Stimulated activated CD8-positive, alpha-beta memory T cell treated with anti-CD3 and anti-CD28 coated beads, Interleukin-4, amount 100 ng/mL, for 24 hours (primary cell): ENCODE results near the gene CUBN.

Experiments used
- DNase-seq: peaks from one replicate; pipeline ENCODE4 v3.0.0-alpha.2; 2020; ENCODE audit warnings: low read depth

The CUBN gene

DNA sequence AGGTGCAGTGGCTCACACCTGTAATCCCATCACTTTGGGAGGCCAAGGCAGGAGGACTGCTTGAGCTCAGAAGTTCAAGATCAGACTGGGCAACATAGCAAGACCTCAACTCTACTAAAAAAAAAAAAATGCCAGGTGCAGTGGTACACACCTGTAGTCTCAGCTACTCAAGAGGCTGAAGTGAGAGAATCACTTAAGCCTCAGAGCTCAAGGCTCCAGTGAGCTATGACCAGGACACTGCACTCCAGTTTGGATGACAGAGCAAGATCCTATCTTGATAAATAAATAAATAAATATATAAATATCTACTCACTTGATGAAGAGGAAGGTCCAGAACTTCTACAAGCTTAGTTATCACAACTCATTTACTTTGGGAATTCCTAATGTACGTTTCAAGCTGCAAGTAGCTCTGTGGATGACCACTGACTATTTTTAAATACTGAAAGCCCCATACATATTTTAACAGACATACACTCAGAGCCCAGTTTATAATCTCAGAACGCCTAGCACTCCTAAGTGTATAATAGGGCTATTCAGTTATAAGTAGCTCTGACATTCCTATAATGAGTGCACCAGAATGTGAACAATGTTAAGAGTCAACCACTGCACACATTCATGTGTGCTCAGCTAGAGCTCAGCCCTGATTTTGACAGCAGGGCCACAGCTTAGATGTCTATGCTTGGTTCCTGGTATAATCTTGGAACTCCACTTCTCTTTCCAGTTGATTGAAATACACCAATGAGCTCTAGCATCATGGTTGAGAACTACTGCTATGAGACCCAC lies 119.1 kb downstream of the CUBN start:
- no peak for DNase-seq

GRCh38 chr10:17009212-17009700 lies 120.4 kb downstream of the CUBN start:
- no peak for DNase-seq

GRCh38 chr10:17007418-17007770 lies 122.2 kb downstream of the CUBN start:
- DNase-seq, result no peak

DNA sequence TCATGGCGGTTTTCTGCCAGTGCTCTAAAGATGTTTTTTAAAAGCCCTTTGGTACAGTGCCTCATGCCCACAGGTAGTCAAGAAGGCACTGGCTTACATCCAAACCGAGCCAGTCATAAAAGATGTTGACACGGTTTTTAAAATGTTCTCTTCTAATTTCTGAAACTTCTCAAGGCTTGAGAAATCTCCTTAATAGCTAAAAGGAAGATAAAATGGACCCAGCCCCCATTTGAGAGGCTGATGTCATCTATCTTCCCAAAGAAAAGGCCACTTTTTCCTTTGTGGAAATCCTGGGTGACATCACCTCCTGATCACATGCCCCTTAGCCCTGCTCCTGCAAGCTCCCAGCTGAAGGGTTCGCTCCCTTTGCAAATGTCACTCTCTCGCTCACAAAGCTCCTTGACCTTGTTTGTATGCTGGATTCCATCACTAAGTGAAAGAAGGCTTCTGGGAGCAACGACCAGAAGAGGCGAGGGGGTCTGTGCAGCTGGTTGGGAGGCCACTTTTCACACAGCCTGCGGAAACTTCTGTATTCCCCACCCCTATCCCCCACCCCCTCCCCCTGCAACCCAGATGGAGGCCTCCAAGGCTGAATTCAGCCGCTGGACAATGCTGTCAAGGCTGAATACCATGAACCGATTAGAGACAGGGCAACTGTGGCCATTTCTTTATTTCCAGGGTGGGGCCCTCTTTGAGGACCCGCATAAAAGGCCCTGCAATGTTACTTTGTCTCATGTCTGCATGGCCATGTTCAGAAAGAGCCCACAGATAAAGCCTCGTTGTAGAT lies 122.8 kb downstream of the CUBN start:
- DNase-seq, result no peak

DNA sequence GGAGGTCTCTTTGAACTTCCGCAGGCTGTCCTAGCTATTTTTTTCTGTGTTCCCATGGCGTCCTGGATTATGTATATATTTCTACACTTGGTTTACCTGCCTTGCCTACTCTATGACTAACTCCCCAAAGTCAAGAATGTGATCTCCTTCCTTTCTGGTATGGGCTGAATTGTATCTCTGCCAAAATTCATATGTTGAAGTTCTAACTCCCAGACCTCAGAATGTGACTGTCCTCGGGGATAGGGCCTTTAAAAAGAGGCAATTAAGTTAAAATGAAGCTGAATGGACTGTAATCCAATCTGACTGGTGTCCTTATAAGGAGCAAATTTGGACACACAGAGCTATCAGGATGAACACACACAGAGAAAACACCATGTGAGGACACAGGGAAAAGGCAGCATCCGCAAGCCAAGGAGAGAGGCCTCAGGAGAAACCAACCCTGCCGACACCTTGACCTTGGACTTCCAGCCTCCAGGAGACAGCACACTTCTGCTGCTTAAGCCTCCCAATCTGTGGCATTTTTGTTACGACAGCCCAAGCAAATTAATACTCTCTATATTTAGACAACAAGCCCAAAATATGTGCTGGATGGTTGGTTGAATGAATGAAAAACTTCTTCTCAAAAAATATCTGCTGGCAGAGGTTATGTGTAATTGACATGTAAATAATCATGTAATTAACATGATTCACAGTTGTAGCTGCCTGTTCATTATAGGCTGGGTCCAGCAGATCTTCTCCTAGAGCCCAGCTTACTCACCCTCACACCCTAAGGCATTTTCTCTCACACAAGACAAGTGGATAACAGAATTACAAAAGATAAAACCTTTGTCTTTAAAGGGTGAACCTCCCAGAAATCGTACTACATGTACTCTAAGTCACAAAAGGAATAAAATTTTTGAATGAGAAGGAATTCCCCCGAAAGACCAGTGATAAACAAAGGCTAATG lies 123.7 kb downstream of the CUBN start:
- no peak for DNase-seq

GRCh38 chr10:17004801-17005380 lies 124.7 kb downstream of the CUBN start:
- DNase-seq, result no peak

DNA sequence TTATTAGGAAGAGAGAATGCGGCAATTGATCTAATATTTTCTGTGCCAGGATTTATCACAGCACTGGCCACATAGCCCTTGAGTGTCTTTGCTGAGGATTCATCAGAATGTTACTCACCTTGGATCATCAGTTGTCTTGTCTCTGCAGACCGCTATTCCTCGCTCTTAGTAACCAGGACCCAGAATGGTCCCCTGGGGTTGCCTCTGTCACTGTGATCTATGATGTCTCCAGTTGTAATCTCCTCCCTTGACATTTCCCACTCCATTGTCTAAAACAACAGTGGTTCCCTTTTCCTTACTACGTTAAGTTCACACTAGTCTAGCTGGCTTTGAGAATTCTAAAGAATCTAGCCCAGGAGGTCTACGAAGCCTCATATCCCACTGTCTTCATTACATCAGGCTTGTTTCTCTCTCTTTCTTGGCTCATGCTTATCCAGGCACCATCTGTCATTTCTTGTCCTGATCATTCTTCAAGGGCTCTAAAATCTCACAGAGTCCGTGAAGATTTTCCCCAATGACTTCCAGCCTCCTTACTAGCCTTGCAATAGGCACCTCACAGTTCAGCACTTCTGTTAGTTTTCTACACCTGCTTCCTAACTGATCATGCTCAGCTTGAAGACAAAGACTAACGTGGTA lies 125.8 kb downstream of the CUBN start:
- DNase-seq, result no peak

DNA sequence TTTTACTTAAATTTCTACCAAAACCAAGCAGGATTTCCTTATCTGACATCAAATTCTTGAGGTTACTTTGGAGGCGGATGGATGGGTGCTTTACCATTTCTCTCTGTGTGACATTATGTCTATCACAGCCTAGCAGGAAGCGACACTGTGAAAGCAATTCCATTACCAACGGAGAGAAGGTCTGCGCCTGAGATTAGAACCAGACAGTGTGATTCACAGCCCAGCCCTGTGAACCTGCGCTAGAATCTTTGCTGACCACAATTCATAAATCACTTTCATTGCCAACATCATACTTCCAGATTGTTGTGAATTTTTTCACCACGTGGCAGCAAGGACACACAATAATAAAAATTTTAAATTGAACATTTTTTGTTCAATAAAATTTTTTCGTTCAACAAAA lies 126.5 kb downstream of the CUBN start:
- DNase-seq, result peak; percentile 26

- no peak for DNase-seq
These were observed 127.5 kb downstream of the CUBN start for GRCh38 chr10:17001961-17002749.

DNA sequence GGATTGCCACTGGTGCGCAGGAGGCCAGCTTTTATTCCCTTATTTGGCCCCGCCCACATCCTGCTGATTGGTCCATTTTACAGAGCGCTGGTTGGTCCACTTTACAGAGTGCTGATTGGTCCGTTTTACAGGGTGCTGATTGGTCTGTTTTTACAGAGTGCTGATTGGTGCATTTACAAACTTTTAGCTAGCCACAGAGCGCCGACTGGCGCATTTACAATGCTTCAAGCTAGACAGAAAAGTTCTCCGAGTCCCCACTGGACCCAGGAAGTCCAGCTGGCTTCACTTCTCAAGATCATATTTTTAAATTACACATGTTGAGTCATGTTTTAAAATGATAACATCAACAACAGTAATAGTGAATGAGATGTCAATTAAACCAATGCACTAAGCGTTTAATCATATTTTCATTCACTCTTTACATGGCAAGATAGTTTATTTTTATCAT lies 128.3 kb downstream of the CUBN start:
- DNase-seq, result no peak

- DNase-seq, result no peak
These were observed 129.8 kb downstream of the CUBN start for GRCh38 chr10:16999665-17000451.

DNA sequence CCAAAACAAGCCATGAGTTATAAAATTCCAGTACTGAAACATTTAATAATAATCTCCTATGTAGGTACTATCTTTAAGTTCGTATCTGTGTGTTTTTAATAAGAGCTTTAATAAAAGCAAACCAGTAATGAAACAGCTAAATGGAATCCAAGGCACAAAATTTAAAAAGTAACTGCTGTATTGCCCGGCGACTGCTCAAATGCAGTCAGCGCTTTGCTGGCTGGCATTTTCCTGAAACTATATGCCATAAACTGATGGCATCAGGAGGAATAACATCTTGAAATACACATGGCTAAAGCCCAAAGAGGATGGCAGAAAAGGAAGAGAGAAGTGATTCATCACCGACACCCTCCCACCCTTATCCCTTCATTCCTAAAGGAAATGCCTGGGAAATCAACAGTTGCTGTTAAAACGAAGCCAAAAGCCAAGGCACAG lies 133.1 kb downstream of the CUBN start:
- DNase-seq, result no peak

- no peak for DNase-seq
These were observed 133.6 kb downstream of the CUBN start for GRCh38 chr10:16995867-16996529.

- DNase-seq, result no peak
These were observed 136.4 kb downstream of the CUBN start for GRCh38 chr10:16993186-16993585.

- no peak for DNase-seq
These were observed 136.9 kb downstream of the CUBN start for GRCh38 chr10:16992611-16993119.

- DNase-seq, result no peak
These were observed 138.6 kb downstream of the CUBN start for GRCh38 chr10:16991011-16991410.

- no peak for DNase-seq
These were observed 139.8 kb downstream of the CUBN start for GRCh38 chr10:16989826-16990293.

DNA sequence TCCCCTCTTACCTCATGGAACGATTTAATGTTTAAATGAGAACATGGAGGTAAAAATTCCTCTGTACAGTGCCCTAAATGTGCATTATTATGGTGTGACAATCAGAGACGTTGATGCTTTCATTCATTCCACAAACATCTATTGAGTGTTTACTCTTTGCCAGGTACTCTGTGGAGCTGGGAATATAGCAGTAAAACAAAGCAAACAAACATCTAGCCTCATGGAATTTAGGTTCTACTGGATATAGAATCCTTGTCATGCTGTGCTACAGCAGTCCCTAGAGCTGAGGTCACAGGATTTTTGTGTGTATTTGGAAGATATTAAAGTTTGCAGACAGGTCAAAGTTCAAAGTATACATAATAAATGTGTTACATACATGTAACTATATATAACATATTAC lies 140.7 kb downstream of the CUBN start:
- DNase-seq, result no peak
